SK-N-SH treated with all-trans-retinoic acid at 6 μM for 48 hours (cell line): ENCODE results near the gene SLC22A17.

ENCODE experiments used
- BACH2 ChIP-seq: fragments of 250-450 bp; sonication (Bioruptor Pico); IDR thresholded peaks from 2 replicates; pipeline ENCODE4 v1.9.0; 2021; ENCODE audit warnings: mild to moderate bottlenecking, borderline replicate concordance
- CSDC2 ChIP-seq: fragments of 250-450 bp; sonication (Bioruptor Pico); IDR thresholded peaks from 2 replicates; pipeline ENCODE4 v1.5.0; 2020; ENCODE audit warnings: mild to moderate bottlenecking, moderate library complexity
- ESRRG ChIP-seq: fragments of 250-450 bp; sonication (Bioruptor Pico); IDR thresholded peaks from 2 replicates; pipeline ENCODE4 v1.6.1; 2021; ENCODE audit warnings: mild to moderate bottlenecking
- PATZ1 ChIP-seq: fragments of 250-450 bp; sonication (Bioruptor Pico); IDR thresholded peaks from 2 replicates; pipeline ENCODE4 v1.8.0; 2020; ENCODE audit warnings: mild to moderate bottlenecking, moderate library complexity, borderline replicate concordance
- PPARA ChIP-seq: fragments of 250-450 bp; sonication (Bioruptor Pico); IDR thresholded peaks from 2 replicates; pipeline ENCODE4 v1.5.0; 2020; ENCODE audit warnings: mild to moderate bottlenecking, borderline replicate concordance
- RARB ChIP-seq: fragments of 250-450 bp; sonication (Bioruptor Pico); IDR thresholded peaks from 2 replicates; pipeline ENCODE4 v1.8.0; 2021; ENCODE audit warnings: mild to moderate bottlenecking, moderate library complexity
- ZNF8 ChIP-seq: fragments of 450-650 bp; formaldehyde crosslinking; IDR thresholded peaks from 2 replicates; pipeline ENCODE4 v1.5.0; 2020; ENCODE audit warnings: mild to moderate bottlenecking, moderate library complexity

GRCh38 chr14:23299211-23299957 lies 53.3 kb downstream of the SLC22A17 start:
- TF ChIP-seq ESRRG (CRISPR knock-in tag) (no peak), PATZ1 (CRISPR knock-in tag) (no peak), PPARA (no peak), CSDC2 (CRISPR knock-in tag) (no peak), ZNF8 (no peak), BACH2 (CRISPR knock-in tag) (no peak), RARB (CRISPR knock-in tag) (no peak)
